DOHH2 (cell line): Measurements from ENCODE around the gene LTB.

Experiments
- CTCF ChIP-seq: fragments of 200-600 bp; sonication (generic); IDR thresholded peaks from one replicate; pipeline ENCODE4 v1.5.1; 2014; ENCODE audit warnings: antibody characterized with exemption, mild to moderate bottlenecking, low read depth, low read length; ENCODE audit not compliant: poor library complexity, severe bottlenecking
- EZH2phosphoT487 ChIP-seq: fragments of 200-600 bp; sonication (generic); IDR thresholded peaks from 2 replicates; pipeline ENCODE4 v1.6.1; 2017; ENCODE audit warnings: borderline replicate concordance, mild to moderate bottlenecking, antibody characterized with exemption, low read length, moderate library complexity, mixed read lengths

- TF ChIP-seq CTCF: no peak
- TF ChIP-seq EZH2phosphoT487: no peak
Measured at GRCh38 chr6:31581434-31582229, 592 bp downstream of the LTB start.
